COLO668 (cell line): Measurements from ENCODE around the gene EPHA7.

Experiments
- DNase-seq: peaks from one replicate; lab custom pipeline; 2025; ENCODE audit not compliant: unreplicated experiment; lab: John Stamatoyannopoulos, UW

EPHA7 gene

GRCh38 chr6:93325761-93326160 is 93.6 kb downstream of the EPHA7 start:
- no peak for DNase-seq

DNA sequence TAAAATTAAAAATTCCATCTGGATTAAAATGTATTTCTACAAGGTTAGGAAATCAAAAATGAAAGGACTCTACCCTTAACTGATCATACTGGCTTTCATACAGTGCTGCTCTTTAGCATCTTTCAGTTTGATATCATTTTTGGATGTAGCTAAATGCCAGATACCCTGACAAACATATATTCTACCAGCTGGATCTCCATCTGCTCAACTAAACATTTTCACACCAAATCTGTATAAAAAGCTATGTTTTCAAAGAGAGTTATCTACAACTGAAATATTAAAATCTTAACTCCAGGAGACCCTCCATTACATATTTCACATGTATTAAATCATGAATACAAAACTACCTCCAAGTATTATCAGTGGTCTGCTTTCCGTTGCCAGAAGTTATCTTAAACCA is 95.7 kb downstream of the EPHA7 start:
- DNase-seq = no peak

GRCh38 chr6:93322651-93323050 is 96.7 kb downstream of the EPHA7 start:
- DNase-seq = no peak

DNA sequence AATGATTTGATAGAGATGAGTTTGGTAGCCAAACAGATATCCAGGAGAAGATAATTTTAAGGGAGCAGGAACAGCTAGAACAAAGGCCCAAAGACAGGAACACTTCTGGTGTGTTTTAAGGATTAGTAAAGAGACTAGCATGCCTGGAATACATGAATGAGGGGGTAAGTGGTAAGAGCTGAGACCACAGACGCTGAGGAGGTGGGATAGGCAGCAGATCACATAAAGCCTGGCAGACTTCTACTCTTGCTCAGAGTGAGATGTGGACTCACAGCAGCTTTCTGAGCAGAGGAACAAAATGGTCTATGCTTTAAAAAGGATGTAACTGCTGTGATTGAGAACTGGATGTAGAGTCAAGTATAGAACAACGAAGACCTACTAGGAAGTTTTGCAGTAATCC is 100.1 kb downstream of the EPHA7 start:
- DNase-seq = no peak

GRCh38 chr6:93318121-93318520 is 101.2 kb downstream of the EPHA7 start:
- DNase-seq = no peak

- no peak for DNase-seq
Measured at GRCh38 chr6:93317592-93317991, 101.8 kb downstream of the EPHA7 start.

GRCh38 chr6:93307505-93308409 is 111.6 kb downstream of the EPHA7 start:
- DNase-seq = no peak

DNA sequence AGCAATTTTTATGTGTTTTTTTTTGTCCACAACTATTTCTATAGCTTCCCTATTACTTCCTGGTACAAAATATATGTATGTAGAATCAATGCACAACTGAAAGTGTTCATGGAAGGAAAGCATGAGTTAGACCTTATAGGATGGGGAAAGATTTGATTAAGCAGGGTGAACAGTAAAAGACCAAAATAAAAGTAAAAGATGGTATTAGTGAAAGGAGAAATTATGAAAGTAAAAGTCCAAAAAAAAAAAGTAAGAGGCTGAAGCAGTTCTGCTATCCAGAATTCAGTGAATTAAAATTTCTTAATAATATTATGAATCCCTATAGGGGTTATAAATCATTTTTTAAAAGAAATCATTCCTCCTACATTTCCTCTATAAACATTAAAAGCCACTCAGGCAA is 114.3 kb downstream of the EPHA7 start:
- DNase-seq = no peak

- no peak for DNase-seq
Measured at GRCh38 chr6:93304505-93304904, 114.9 kb downstream of the EPHA7 start.

DNA sequence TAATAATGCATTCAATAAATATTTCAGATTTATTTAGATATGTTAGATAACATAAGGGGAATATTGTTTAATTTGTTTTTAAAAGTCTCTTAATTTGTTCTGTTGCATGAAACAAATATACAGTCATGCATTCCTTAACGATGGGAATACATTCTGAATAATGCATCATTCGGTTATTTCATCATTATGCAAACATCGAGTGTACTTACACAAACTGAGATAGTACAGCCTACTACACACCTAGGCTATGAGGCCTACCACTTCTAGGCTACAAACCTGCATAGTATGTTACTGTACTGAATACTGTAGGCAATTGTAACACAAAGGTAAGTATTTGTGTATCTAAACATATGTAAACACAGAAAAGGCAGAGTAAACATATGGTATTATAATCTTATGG is 118.7 kb downstream of the EPHA7 start:
- peak; percentile 18 for DNase-seq

DNA sequence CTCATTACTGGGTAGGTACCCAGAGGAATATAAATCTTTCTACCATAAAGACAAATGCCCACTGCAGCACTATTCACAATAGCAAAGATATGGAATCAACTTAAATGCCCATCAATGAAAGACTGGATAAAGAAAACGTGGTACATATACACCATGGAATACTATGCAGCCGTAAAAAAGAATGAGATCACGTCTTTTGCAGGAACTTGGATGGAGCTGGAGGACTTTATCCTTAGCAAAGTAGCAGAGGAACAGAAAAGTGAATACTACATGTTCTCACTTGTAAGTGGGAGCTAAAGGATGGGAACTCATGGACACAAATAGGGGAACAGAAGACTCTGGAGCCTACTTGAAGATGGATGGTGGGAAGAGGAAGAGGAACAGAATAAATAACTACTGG is 119.7 kb downstream of the EPHA7 start:
- DNase-seq = no peak

DNA sequence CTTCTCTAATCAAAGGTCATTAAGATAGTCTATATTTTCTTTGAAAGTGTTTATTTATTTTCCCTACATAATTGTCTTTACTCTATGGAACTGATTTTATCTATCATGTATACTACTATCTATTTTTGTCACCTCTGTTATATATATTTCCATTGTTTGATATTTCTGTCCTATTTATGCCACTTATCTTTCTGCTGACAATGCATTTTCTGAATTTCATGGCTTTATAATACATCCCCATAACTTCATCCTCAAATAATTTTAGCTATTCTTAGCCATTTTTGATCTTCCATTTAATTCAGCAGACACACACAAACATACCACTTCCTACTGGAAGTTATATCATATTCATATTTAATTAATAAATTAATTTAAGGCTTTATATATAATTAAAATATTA is 123.7 kb downstream of the EPHA7 start:
- no peak for DNase-seq

GRCh38 chr6:93294879-93295278 is 124.5 kb downstream of the EPHA7 start:
- DNase-seq = no peak

- no peak for DNase-seq
Measured at GRCh38 chr6:93293872-93294271, 125.5 kb downstream of the EPHA7 start.

GRCh38 chr6:93293460-93293859 is 125.9 kb downstream of the EPHA7 start:
- DNase-seq = no peak

- no peak for DNase-seq
Measured at GRCh38 chr6:93282521-93283031, 136.8 kb downstream of the EPHA7 start.

- DNase-seq = no peak
Measured at GRCh38 chr6:93278241-93278640, 141.1 kb downstream of the EPHA7 start.

- DNase-seq = no peak
Measured at GRCh38 chr6:93272896-93273295, 146.5 kb downstream of the EPHA7 start.

- no peak for DNase-seq
Measured at GRCh38 chr6:93272211-93272610, 147.1 kb downstream of the EPHA7 start.

GRCh38 chr6:93266116-93266817 is 153.1 kb downstream of the EPHA7 start:
- DNase-seq = no peak

- DNase-seq = no peak
Measured at GRCh38 chr6:93260881-93261280, 158.5 kb downstream of the EPHA7 start.

DNA sequence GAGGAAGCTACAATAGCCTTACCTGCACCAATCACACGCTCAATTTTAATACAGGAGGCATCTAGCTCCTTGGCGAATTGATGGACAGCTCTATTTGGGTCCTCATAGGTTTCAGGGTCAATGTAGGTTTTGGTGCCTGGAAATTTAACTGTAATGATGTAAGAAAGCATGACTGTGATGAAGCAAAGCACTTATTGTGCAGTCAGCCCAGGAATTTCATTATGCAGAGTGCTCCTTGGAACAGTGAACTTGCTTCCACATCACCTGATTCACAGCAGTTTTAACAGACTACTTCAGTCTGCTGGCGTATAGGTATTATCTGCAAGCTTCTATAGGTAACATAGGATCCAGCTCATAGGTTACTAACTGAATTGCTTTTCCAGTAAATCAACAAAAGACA is 160.0 kb downstream of the EPHA7 start:
- no peak for DNase-seq
